SU-DHL-6 (cell line): Measurements from ENCODE around the gene AP1G2.

Experiments used
- H2AFZ ChIP-seq: fragments of 200-600 bp; sonication (generic); 2 replicates; pipeline ENCODE4 v1.6.1; 2014; ENCODE audit warnings: low read depth, mild to moderate bottlenecking, moderate library complexity, mixed read lengths, antibody characterized with exemption, low read length; ENCODE audit not compliant: severe bottlenecking
- H3F3A ChIP-seq: fragments of 200-600 bp; shearing (Covaris generic); 2 replicates; pipeline ENCODE4 v1.6.0; 2016; ENCODE audit warnings: antibody characterized with exemption, mild to moderate bottlenecking; ENCODE audit not compliant: insufficient read depth
- H3K27ac ChIP-seq: fragments of 200-600 bp; sonication (generic); 2 replicates; pipeline ENCODE4 v1.5.1; 2016; ENCODE audit warnings: low read depth, mild to moderate bottlenecking, low read length, moderate library complexity, mixed read lengths
- H3K27me3 ChIP-seq: fragments of 200-600 bp; sonication (generic), shearing (Covaris generic); 2 replicates; pipeline ENCODE4 v1.6.0; 2014; ENCODE audit warnings: mild to moderate bottlenecking, low read length
- H3K36me3 ChIP-seq: fragments of 200-600 bp; sonication (generic); 2 replicates; pipeline ENCODE4 v1.6.1; 2014; ENCODE audit warnings: mild to moderate bottlenecking, low read length, mixed read lengths
- H3K4me2 ChIP-seq: fragments of 300-600, 200-600 bp; shearing (Covaris generic), sonication (generic); 2 replicates; pipeline ENCODE4 v1.6.0; 2014; ENCODE audit warnings: low read length, low read depth, mild to moderate bottlenecking; ENCODE audit not compliant: poor library complexity, severe bottlenecking
- H3K4me3 ChIP-seq: fragments of 200-600 bp; sonication (generic); 2 replicates; pipeline ENCODE4 v1.5.1; 2014; ENCODE audit warnings: antibody characterized with exemption, low read length, mild to moderate bottlenecking, mixed read lengths; ENCODE audit not compliant: insufficient read depth, poor library complexity, severe bottlenecking
- H3K79me2 ChIP-seq: fragments of 200-600 bp; sonication (generic); 2 replicates; pipeline ENCODE4 v1.6.1; 2014; ENCODE audit warnings: mild to moderate bottlenecking, low read length, moderate library complexity; ENCODE audit not compliant: insufficient read depth
- H3K9ac ChIP-seq: fragments of 200-600 bp; sonication (generic); 2 replicates; pipeline ENCODE4 v1.7.0; 2014; ENCODE audit warnings: mild to moderate bottlenecking, low read length
- H3K9me2 ChIP-seq: fragments of 200-600 bp; sonication (generic); replicated peaks from 2 replicates; pipeline ENCODE4 v1.6.1; 2014; ENCODE audit warnings: low read length; ENCODE audit not compliant: insufficient read depth
- H3K9me3 ChIP-seq: fragments of 200-600 bp; sonication (generic); 2 replicates; pipeline ENCODE4 v1.6.1; 2014; ENCODE audit warnings: low read length, mixed read lengths; ENCODE audit not compliant: insufficient read depth
- H4K20me1 ChIP-seq: fragments of 200-600 bp; sonication (generic); 2 replicates; pipeline ENCODE4 v1.6.1; 2014; ENCODE audit warnings: low read depth, mild to moderate bottlenecking, antibody characterized with exemption, low read length, moderate library complexity, mixed read lengths
- EZH2phosphoT487 ChIP-seq: fragments of 200-600 bp; sonication (generic), shearing (Covaris generic); conservative IDR thresholded peaks from 2 replicates; pipeline ENCODE4 v1.6.1; 2018; ENCODE audit warnings: mild to moderate bottlenecking, antibody characterized with exemption, low read length, moderate library complexity, mixed read lengths
- TF ChIP-seq, protein P1 (sequence below): fragments of 200-600 bp; sonication (generic); IDR thresholded peaks from one replicate; pipeline ENCODE4 v1.5.1; 2017; ENCODE audit warnings: antibody characterized with exemption, mild to moderate bottlenecking, low read length, moderate library complexity; ENCODE audit not compliant: insufficient read depth, poor library complexity, severe bottlenecking

The AP1G2 gene

DNA sequence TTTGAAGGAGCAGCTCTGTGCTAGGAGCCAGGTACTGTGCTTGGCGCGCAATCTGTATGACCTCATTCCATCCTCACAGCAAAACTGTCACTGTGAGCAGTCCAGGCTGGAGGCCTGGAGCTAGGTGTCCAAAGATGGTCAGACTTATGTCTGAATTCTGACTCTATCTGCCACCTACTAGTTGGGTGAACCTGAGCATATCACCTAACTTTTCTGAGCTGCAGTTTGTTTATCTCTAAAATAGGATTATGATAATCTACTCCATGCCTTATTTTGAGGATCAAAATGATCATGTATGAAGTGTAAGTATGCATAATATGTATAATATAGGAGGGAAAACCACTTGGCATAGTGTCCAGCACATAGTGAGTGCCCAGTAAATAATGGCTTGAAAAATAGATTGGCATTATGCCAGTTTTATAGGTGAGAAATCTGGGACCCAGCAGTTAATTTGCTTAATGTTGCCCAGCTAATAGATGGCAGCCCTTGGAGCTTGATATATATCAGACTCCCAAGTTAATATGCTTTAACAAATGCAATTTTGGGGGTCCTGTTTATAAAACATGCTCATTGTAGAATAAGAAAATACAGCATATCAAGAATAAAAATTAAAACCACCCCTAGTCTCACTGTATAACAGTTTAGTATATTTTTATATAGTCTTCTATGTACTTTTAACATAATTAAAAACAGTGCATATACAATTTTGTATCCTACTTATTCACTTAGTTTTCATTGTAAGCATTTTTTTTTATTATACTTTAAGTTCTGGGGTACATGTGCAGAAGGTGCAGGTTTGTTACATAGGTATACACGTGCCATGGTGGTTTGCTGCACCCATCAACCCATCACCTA lies 15.5 kb upstream of the AP1G2 start:
- Histone ChIP-seq H3K36me3 (no peaks in the 10 kb centered on the region), H2AFZ (no peak overlapping the region), H3K9ac (no peak overlapping the region), H3F3A (no peaks in the 10 kb centered on the region), H3K4me2 (no peak overlapping the region), H4K20me1 (no peaks in the 10 kb centered on the region), H3K9me3 (no peaks in the 10 kb centered on the region), H3K27me3 (no peaks in the 10 kb centered on the region), H3K9me2 (no peaks in the 10 kb centered on the region), H3K79me2 (no peaks in the 10 kb centered on the region), H3K4me3 (no peak overlapping the region), H3K27ac (no peak overlapping the region)
- TF ChIP-seq EZH2phosphoT487 = no peak
- TF ChIP-seq, protein P1, sequence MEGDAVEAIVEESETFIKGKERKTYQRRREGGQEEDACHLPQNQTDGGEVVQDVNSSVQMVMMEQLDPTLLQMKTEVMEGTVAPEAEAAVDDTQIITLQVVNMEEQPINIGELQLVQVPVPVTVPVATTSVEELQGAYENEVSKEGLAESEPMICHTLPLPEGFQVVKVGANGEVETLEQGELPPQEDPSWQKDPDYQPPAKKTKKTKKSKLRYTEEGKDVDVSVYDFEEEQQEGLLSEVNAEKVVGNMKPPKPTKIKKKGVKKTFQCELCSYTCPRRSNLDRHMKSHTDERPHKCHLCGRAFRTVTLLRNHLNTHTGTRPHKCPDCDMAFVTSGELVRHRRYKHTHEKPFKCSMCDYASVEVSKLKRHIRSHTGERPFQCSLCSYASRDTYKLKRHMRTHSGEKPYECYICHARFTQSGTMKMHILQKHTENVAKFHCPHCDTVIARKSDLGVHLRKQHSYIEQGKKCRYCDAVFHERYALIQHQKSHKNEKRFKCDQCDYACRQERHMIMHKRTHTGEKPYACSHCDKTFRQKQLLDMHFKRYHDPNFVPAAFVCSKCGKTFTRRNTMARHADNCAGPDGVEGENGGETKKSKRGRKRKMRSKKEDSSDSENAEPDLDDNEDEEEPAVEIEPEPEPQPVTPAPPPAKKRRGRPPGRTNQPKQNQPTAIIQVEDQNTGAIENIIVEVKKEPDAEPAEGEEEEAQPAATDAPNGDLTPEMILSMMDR = no peak

DNA sequence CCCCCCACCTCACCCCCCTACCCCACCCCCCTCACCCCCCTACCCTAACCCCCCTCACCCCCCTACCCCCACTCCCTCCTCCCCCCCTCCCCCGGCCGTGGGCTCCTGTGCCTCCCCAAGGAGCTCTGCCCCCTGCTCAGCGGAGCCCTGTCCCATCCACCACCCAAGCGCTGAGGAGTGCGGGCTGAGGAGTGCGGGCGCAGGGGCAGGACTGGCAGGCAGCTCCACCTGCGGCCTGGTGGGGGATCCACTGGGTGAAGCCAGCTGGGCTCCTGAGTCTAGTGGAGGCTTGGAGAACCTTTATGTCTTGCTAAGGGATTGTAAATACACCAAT lies 13.3 kb upstream of the AP1G2 start:
- Histone ChIP-seq H2AFZ (no peak overlapping the region), H3F3A (no peaks in the 10 kb centered on the region), H4K20me1 (no peaks in the 10 kb centered on the region), H3K9me3 (no peaks in the 10 kb centered on the region), H3K27ac (no peak overlapping the region), H3K79me2 (no peaks in the 10 kb centered on the region), H3K4me2 (no peak overlapping the region), H3K27me3 (no peaks in the 10 kb centered on the region), H3K4me3 (no peak overlapping the region), H3K9me2 (no peaks in the 10 kb centered on the region), H3K36me3 (no peaks in the 10 kb centered on the region), H3K9ac (no peak overlapping the region)
- TF ChIP-seq EZH2phosphoT487 = no peak
- TF ChIP-seq, protein P1 = no peak

DNA sequence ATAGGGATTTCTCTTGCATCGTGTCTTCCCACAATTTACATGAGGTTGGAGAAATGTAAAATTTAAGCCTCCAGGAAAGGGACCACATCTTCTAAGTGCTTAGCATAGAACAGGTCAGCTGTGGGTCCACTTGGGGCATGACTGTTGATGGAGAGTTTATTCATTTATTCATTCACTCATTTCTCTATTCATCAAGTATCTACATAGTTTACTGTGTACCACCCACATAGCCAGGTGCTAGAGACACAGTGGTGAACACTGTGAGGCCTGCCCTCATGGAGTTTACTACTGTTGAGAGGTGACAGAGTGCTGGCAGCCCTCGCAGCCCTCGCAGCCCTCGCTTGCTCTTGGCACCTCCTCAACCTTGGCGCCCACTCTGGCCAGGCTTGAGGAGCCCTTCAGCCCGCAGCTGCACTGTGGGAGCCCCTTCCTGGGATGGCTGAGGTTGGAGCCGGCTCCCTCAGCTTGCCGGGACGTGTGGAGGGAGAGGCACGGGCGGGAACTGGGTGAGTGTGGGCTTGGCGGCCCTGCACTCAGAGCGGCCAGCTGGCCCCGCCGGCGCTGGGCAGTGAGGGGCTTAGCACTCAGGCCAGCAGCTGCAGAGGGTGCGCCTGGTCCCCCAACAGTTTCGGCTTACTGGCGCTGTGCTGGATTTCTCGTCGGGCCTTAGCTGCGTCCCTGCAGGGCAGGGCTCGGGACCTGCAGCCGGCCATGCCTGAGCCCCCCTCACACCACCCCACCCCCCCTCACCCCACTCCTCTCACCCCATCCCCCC lies 12.7 kb upstream of the AP1G2 start:
- Histone ChIP-seq H3K36me3 (no peaks in the 10 kb centered on the region), H3K9me2 (no peaks in the 10 kb centered on the region), H3K4me2 (no peak overlapping the region), H3F3A (no peaks in the 10 kb centered on the region), H3K27ac (no peak overlapping the region), H3K27me3 (no peaks in the 10 kb centered on the region), H3K4me3 (no peak overlapping the region), H3K9me3 (no peaks in the 10 kb centered on the region), H4K20me1 (no peaks in the 10 kb centered on the region), H2AFZ (no peak overlapping the region), H3K9ac (no peak overlapping the region), H3K79me2 (no peaks in the 10 kb centered on the region)
- TF ChIP-seq, protein P1 = no peak
- no peak for TF ChIP-seq EZH2phosphoT487
